ENCODE measurements around the gene PTGER1. TPM values are rescaled to one million over a fixed set of nuclear protein-coding genes. Genes with fewer than 3 reads are reported as not detected.
"Not testable (repeated sequence)": the region's sequence is repeated elsewhere in the genome, so short reads cannot be mapped to it uniquely, and the experiment has no call there.

PTGER1 gene
- total RNA-seq, 4 donors from 2014 or later: 1.5 TPM; not detected in 3

GRCh38 chr19:14463747-14464146, 11.4 kb downstream of the PTGER1 start:
- Histone ChIP-seq H3K27ac (no peak overlapping the region), H3K36me3 (peaks cover 46 to 68% of the 10 kb centered on the region in 2 donors), H3K4me3 (replicated peaks in 1 of 3) (no peak overlapping the region), H3K9me3 (no peaks in the 10 kb centered on the region), H3K27me3 (no peaks in the 10 kb centered on the region), H3K4me1 (no peaks in the 10 kb centered on the region)
- intact Hi-C loops (cut with DNase I): no loop called here
- no peak for TF ChIP-seq POLR2A (IDR thresholded peaks at IDR 0.05)
- TF ChIP-seq, protein P1, sequence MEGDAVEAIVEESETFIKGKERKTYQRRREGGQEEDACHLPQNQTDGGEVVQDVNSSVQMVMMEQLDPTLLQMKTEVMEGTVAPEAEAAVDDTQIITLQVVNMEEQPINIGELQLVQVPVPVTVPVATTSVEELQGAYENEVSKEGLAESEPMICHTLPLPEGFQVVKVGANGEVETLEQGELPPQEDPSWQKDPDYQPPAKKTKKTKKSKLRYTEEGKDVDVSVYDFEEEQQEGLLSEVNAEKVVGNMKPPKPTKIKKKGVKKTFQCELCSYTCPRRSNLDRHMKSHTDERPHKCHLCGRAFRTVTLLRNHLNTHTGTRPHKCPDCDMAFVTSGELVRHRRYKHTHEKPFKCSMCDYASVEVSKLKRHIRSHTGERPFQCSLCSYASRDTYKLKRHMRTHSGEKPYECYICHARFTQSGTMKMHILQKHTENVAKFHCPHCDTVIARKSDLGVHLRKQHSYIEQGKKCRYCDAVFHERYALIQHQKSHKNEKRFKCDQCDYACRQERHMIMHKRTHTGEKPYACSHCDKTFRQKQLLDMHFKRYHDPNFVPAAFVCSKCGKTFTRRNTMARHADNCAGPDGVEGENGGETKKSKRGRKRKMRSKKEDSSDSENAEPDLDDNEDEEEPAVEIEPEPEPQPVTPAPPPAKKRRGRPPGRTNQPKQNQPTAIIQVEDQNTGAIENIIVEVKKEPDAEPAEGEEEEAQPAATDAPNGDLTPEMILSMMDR (IDR thresholded peaks at IDR 0.05): no peak
- WGBS, 2 donors: 96 to 97% methylated on average over 11 to 20 of the region's 21 CpGs
- DNase-seq: no peak

DNA sequence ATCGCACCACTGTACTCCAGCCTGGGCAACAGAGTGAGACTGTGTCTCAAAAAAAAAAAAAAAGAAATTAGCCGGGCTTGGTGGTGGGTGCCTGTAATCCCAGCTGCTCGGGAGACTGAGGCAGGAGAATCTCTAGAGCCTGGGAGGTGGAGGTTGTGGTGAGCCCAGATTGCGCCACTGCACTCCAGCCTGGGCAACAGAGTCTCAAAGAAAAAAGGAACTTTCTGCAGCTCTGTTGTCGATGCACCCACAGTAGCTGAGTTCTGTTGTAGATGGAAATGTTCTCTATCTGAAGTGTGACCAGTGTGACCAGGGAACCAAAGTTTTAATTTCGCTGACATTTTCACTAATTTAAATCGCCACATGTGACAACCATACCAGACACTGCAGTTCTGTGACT, 12.8 kb downstream of the PTGER1 start:
- H3K9me3 ChIP-seq; H3K4me3 ChIP-seq (replicated peaks in 1 of 3); H3K27me3 ChIP-seq; H3K27ac ChIP-seq; intact Hi-C loops (cut with DNase I); DNase-seq; H3K4me1 ChIP-seq: not testable (repeated sequence)
- H3K36me3 ChIP-seq: peaks cover 39 to 66% of the 10 kb centered on the region in 2 donors
- 91 to 92% methylated on average over 7 of the region's 7 CpGs for WGBS, 2 donors

GRCh38 chr19:14460935-14461334, 14.2 kb downstream of the PTGER1 start:
- Histone ChIP-seq H3K4me1 (no peaks in the 10 kb centered on the region), H3K36me3 (peaks cover 25 to 54% of the 10 kb centered on the region in 2 donors), H3K9me3 (no peaks in the 10 kb centered on the region), H3K27me3 (no peaks in the 10 kb centered on the region), H3K4me3 (replicated peaks in 1 of 3) (no peak overlapping the region), H3K27ac (no peak overlapping the region)
- intact Hi-C loops (cut with DNase I): no loop called here
- DNase-seq: no peak
- 93 to 97% methylated on average over 2 of the region's 2 CpGs for WGBS, 2 donors
- TF ChIP-seq, protein P1 (IDR thresholded peaks at IDR 0.05): no peak
- no peak for TF ChIP-seq POLR2A (IDR thresholded peaks at IDR 0.05)

DNA sequence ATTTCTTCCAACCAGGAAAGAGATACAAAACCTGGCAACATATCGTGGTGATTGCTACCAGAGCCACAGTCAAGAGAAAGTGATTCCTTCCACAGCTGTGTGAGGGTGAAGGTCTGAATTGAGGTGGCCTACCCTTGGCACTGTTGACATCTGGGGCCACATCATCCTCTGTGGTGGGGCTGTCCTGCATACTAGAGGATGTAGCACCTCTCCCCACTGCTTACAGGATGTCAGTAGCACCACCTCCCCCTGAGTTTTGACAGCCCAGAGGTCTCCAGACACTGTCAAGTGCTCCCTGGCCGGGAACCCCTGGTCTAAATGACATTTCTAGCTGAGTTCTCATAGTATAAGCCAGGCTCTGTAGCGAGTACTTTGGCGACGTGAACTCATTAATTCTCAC, 15.5 kb downstream of the PTGER1 start:
- DNase-seq: no peak
- Histone ChIP-seq H3K36me3 (peaks cover 19 to 52% of the 10 kb centered on the region in 2 donors), H3K9me3 (no peaks in the 10 kb centered on the region), H3K4me3 (replicated peaks in 1 of 3) (no peak overlapping the region), H3K27ac (no peak overlapping the region), H3K27me3 (no peaks in the 10 kb centered on the region), H3K4me1 (no peaks in the 10 kb centered on the region)
- 73 to 77% methylated on average over 5 of the region's 5 CpGs for WGBS, 2 donors
- intact Hi-C loops (cut with DNase I): no loop called here
- TF ChIP-seq, protein P1 (IDR thresholded peaks at IDR 0.05): no peak
- TF ChIP-seq POLR2A (IDR thresholded peaks at IDR 0.05): no peak

GRCh38 chr19:14452303-14452702, 22.9 kb downstream of the PTGER1 start:
- peaks cover 29 to 59% of the 10 kb centered on the region in 2 donors for H3K36me3 ChIP-seq
- 97 to 100% methylated on average over 3 of the region's 3 CpGs for WGBS, 2 donors

GRCh38 chr19:14450876-14451275, 24.3 kb downstream of the PTGER1 start:
- WGBS, 2 donors: 95 to 96% methylated on average over 15 of the region's 19 CpGs
- Histone ChIP-seq H3K9me3 (no peaks in the 10 kb centered on the region), H3K36me3 (peaks cover 42 to 74% of the 10 kb centered on the region in 2 donors), H3K4me1 (no peaks in the 10 kb centered on the region), H3K27me3 (no peaks in the 10 kb centered on the region), H3K4me3 (replicated peaks in 1 of 3) (no peak overlapping the region), H3K27ac (no peak overlapping the region)
- intact Hi-C loops (cut with DNase I): no loop called here
- TF ChIP-seq, protein P1 (IDR thresholded peaks at IDR 0.05): no peak
- no peak for TF ChIP-seq POLR2A (IDR thresholded peaks at IDR 0.05)
- DNase-seq: no peak

More at GRCh38 chr19:14452303-14452702, 22.9 kb downstream of the PTGER1 start:
- H3K4me3 ChIP-seq (replicated peaks in 1 of 3); H3K4me1 ChIP-seq; intact Hi-C loops (cut with DNase I); H3K27me3 ChIP-seq; DNase-seq; H3K27ac ChIP-seq; H3K9me3 ChIP-seq: not testable (repeated sequence)

Data from thyroid gland (tissue), 4 donors.